GM18907 (cell line): Measurements from ENCODE around the gene SKI.

Experiments used
- ATAC-seq: cut with Tn5 transposase; IDR thresholded peaks from one replicate; pipeline ENCODE4 v1.9.1; 2021; ENCODE audit warnings: mild to moderate bottlenecking, moderate library complexity; ENCODE audit not compliant: unreplicated experiment

The SKI gene

GRCh38 chr1:2193514-2194281, 34.4 kb upstream of the SKI start:
- no peak for ATAC-seq

GRCh38 chr1:2194319-2194897, 33.7 kb upstream of the SKI start, which contains the start of gene FAAP20:
Gene FAAP20, minus strand, starts transcription at chr1:2194772. Its CDS starts 23 bp downstream, at chr1:2194749.
- peak; percentile 39 for ATAC-seq

- peak; percentile 65 for ATAC-seq
These were observed 33.0 kb upstream of the SKI start for GRCh38 chr1:2194898-2195673.

- no peak for ATAC-seq
These were observed 32.3 kb upstream of the SKI start for GRCh38 chr1:2195785-2196184.

- ATAC-seq, result no peak
These were observed 31.0 kb upstream of the SKI start for GRCh38 chr1:2196901-2197638.

- ATAC-seq, result no peak
These were observed 30.4 kb upstream of the SKI start for GRCh38 chr1:2197707-2198165.

- no peak for ATAC-seq
These were observed 29.5 kb upstream of the SKI start for GRCh38 chr1:2198571-2198970.

- ATAC-seq, result peak; percentile 25
These were observed 28.9 kb upstream of the SKI start for GRCh38 chr1:2199042-2199810.

GRCh38 chr1:2200308-2200943, 27.7 kb upstream of the SKI start:
- ATAC-seq, result no peak

GRCh38 chr1:2201062-2201461, 27.1 kb upstream of the SKI start:
- ATAC-seq, result no peak

- ATAC-seq, result no peak
These were observed 26.0 kb upstream of the SKI start for GRCh38 chr1:2202008-2202575.

- ATAC-seq, result no peak
These were observed 25.1 kb upstream of the SKI start for GRCh38 chr1:2202843-2203601.

GRCh38 chr1:2203671-2204414, 24.3 kb upstream of the SKI start:
- no peak for ATAC-seq

GRCh38 chr1:2204415-2205190, 23.5 kb upstream of the SKI start:
- ATAC-seq, result peak; percentile 26

- ATAC-seq, result peak; percentile 57
These were observed 22.7 kb upstream of the SKI start for GRCh38 chr1:2205191-2205952.

- ATAC-seq, result no peak
These were observed 21.2 kb upstream of the SKI start for GRCh38 chr1:2206813-2207487.
